NCI-H2171 (cell line): ENCODE data around the gene PPP2R2D.

Experiments used
- DNase-seq: peaks from one replicate; lab custom pipeline; 2025; lab: John Stamatoyannopoulos, UW

Gene PPP2R2D

GRCh38 chr10:131929122-131929845 is 28.5 kb downstream of the PPP2R2D start:
- DNase-seq: no peak

GRCh38 chr10:131930150-131930549 is 29.3 kb downstream of the PPP2R2D start:
- no peak for DNase-seq

- DNase-seq: no peak
Measured at GRCh38 chr10:131930586-131931330, 29.9 kb downstream of the PPP2R2D start.

- DNase-seq: no peak
Measured at GRCh38 chr10:131931981-131932380, 31.2 kb downstream of the PPP2R2D start.

GRCh38 chr10:131933016-131933695 is 32.3 kb downstream of the PPP2R2D start:
- DNase-seq: no peak

GRCh38 chr10:131933696-131934086 is 32.9 kb downstream of the PPP2R2D start:
- DNase-seq: no peak

GRCh38 chr10:131934769-131935168 is 34.0 kb downstream of the PPP2R2D start:
- DNase-seq: no peak

- no peak for DNase-seq
Measured at GRCh38 chr10:131935260-131935659, 34.5 kb downstream of the PPP2R2D start.

- no peak for DNase-seq
Measured at GRCh38 chr10:131936294-131936693, 35.5 kb downstream of the PPP2R2D start.

GRCh38 chr10:131936736-131937135 is 35.9 kb downstream of the PPP2R2D start:
- no peak for DNase-seq

- no peak for DNase-seq
Measured at GRCh38 chr10:131937836-131938235, 37.0 kb downstream of the PPP2R2D start.

GRCh38 chr10:131938681-131939080 is 37.9 kb downstream of the PPP2R2D start:
- no peak for DNase-seq

GRCh38 chr10:131942455-131942854 is 41.6 kb downstream of the PPP2R2D start:
- no peak for DNase-seq

- no peak for DNase-seq
Measured at GRCh38 chr10:131943021-131943814, 42.4 kb downstream of the PPP2R2D start.

GRCh38 chr10:131944412-131944811 is 43.6 kb downstream of the PPP2R2D start:
- no peak for DNase-seq

GRCh38 chr10:131944976-131945695 is 44.3 kb downstream of the PPP2R2D start:
- DNase-seq: no peak

- no peak for DNase-seq
Measured at GRCh38 chr10:131946321-131946751, 45.5 kb downstream of the PPP2R2D start.

- no peak for DNase-seq
Measured at GRCh38 chr10:131946880-131947279, 46.1 kb downstream of the PPP2R2D start.

GRCh38 chr10:131947631-131948347 is 47.0 kb downstream of the PPP2R2D start:
- DNase-seq: no peak

- no peak for DNase-seq
Measured at GRCh38 chr10:131948501-131948900, 47.7 kb downstream of the PPP2R2D start.
